HepG2 (cell line): ENCODE measurements around the gene PCIF1. TPM values are rescaled to one million over a fixed set of nuclear protein-coding genes. Genes with fewer than 3 reads are reported as not detected.

Source experiments
- ATF5 ChIP-seq: sonication (generic); formaldehyde crosslinking; IDR thresholded peaks from 2 replicates; pipeline ENCODE4 v1.4.0; 2020; ENCODE audit warnings: mild to moderate bottlenecking, low read depth, missing genetic modification reagents
- GMEB2 ChIP-seq: IDR thresholded peaks from 2 replicates; pipeline ENCODE4 v1.6.1; 2016; ENCODE audit warnings: missing biosample characterization, missing genetic modification reagents, low read depth
- KLF12 ChIP-seq: sonication (generic); formaldehyde crosslinking; IDR thresholded peaks from 2 replicates; pipeline ENCODE4 v1.4.0; 2020; ENCODE audit warnings: missing genetic modification reagents, borderline replicate concordance
- MBNL3 ChIP-seq: fragments of 250-450 bp; sonication (Bioruptor Pico); conservative IDR thresholded peaks from 2 replicates; pipeline ENCODE4 v1.8.0; 2022; ENCODE audit warnings: mild to moderate bottlenecking, inconsistent platforms
- SKIL ChIP-seq: sonication (generic); formaldehyde crosslinking; IDR thresholded peaks from 2 replicates; pipeline ENCODE4 v1.8.0; 2022; ENCODE audit warnings: missing genetic modification reagents, mild to moderate bottlenecking, moderate library complexity, borderline replicate concordance
- SMC3 ChIP-seq: IDR thresholded peaks from 2 replicates; pipeline ENCODE4 v1.6.1; 2011; ENCODE audit warnings: low read length, improper control_type of control experiment
- SOX13 ChIP-seq, 3 experiments: fragments of 450-650 bp in 1 of 3; sonication (generic) in 1 of 3; formaldehyde crosslinking in 1 of 3; IDR thresholded peaks in 2 of 3; conservative IDR thresholded peaks in 1 of 3; 2 replicates each; pipeline versions ENCODE4 v1.5.0 to v1.6.1; 2016 to 2020; ENCODE audit warnings: antibody characterized with exemption in 1 of 3, mild to moderate bottlenecking in 1 of 3, missing compliant biosample characterization in 1 of 3, missing genetic modification reagents in 1 of 3, moderate library complexity in 1 of 3
- SRSF9 ChIP-seq: fragments of 200-400 bp; formaldehyde crosslinking; IDR thresholded peaks from 2 replicates; pipeline ENCODE4 v1.6.1; 2018; ENCODE audit warnings: borderline replicate concordance, mild to moderate bottlenecking, low read depth, low read length; ENCODE audit not compliant: insufficient read depth, poor library complexity, severe bottlenecking
- ZBTB1 ChIP-seq: sonication (generic); formaldehyde crosslinking; IDR thresholded peaks from 2 replicates; pipeline ENCODE4 v1.4.0; 2020; ENCODE audit warnings: missing genetic modification reagents, borderline replicate concordance
- ZNF574 ChIP-seq: sonication (generic); formaldehyde crosslinking; IDR thresholded peaks from 2 replicates; pipeline ENCODE4 v1.4.0; 2020; ENCODE audit warnings: missing genetic modification reagents
- ZNF646 ChIP-seq: sonication (generic); formaldehyde crosslinking; IDR thresholded peaks from 2 replicates; pipeline ENCODE4 v1.9.0; 2021; ENCODE audit warnings: mild to moderate bottlenecking, missing genetic modification reagents
- ZNF724P ChIP-seq: sonication (generic); formaldehyde crosslinking; IDR thresholded peaks from 2 replicates; pipeline ENCODE4 v1.8.0; 2022; ENCODE audit warnings: missing genetic modification reagents, borderline replicate concordance
- polyA plus RNA-seq, 8 experiments: library from polyadenylated mRNA; depleted of rRNA in 3 of 8; stranded (reverse) in 7 of 8; unstranded in 1 of 8; fragments of >200 nt; fragmentation: Illumina TruSeq in 4 of 8; extraction: Trizol in 4 of 8; gene quantifications; 2 replicates each; pipeline versions ENCODE4 v1.2.1 to v1.2.3, GENCODE V29; 2011 to 2016; ENCODE audit warnings: low read depth in 4 of 8, missing spikeins in 1 of 8, mixed read lengths in 1 of 8; ENCODE audit not compliant: insufficient read depth in 1 of 8
- total RNA-seq, 5 experiments: library from RNA; depleted of rRNA; stranded (reverse); fragments of >200 nt; fragmentation: Illumina TruSeq; extraction: Trizol; gene quantifications; 2 replicates each; pipeline ENCODE4 v1.2.3, GENCODE V29; 2016; ENCODE audit warnings: low read depth in 1 of 5

Gene PCIF1
- total and polyA plus RNA-seq, 2 of the 13 experiments (the other 11 are each of a cell fraction or from before 2014, with no cell fraction given) = 20.9 to 24.4 TPM

- TF ChIP-seq KLF12 (CRISPR knock-in tag) (0 out of 2 replicates have a peak, but pooled peaks have one; percentile 51), ZNF724P (CRISPR knock-in tag) (no peak), GMEB2 (CRISPR knock-in tag) (no peak), SRSF9 (no peak), ZBTB1 (no peak), ZNF646 (CRISPR knock-in tag) (no peak), ZNF574 (CRISPR knock-in tag) (peak; percentile 58; the same call in 1 of the 2 replicates), SMC3 (no peak), MBNL3 (no peak), ATF5 (no peak), SKIL (CRISPR knock-in tag) (no peak; the same call in 1 of the 2 replicates), SOX13 (IDR thresholded peaks at IDR 0.05) (0 out of 2 replicates have a peak, but pooled peaks have one; percentile 30), SOX13 (CRISPR knock-in tag; conservative IDR thresholded peaks at IDR 0.05 in 1 of 2, IDR thresholded peaks at IDR 0.05 in 1 of 2) (peak in 1 of 2 experiments; percentile 56; a peak in 2 of 4 replicates)
These were observed 24.4 kb upstream of the PCIF1 start (continued) for GRCh38 chr20:45909817-45910669.
